Measurements from ENCODE around the gene NDE1. TPM values are rescaled to one million over a fixed set of nuclear protein-coding genes. Genes with fewer than 3 reads are reported as not detected.
"Not testable (repeated sequence)": the region's sequence is repeated elsewhere in the genome, so short reads cannot be mapped to it uniquely, and the experiment has no call there.

Gene NDE1
- total RNA-seq, 1 donor from 2014 or later, result 31.4 TPM

DNA sequence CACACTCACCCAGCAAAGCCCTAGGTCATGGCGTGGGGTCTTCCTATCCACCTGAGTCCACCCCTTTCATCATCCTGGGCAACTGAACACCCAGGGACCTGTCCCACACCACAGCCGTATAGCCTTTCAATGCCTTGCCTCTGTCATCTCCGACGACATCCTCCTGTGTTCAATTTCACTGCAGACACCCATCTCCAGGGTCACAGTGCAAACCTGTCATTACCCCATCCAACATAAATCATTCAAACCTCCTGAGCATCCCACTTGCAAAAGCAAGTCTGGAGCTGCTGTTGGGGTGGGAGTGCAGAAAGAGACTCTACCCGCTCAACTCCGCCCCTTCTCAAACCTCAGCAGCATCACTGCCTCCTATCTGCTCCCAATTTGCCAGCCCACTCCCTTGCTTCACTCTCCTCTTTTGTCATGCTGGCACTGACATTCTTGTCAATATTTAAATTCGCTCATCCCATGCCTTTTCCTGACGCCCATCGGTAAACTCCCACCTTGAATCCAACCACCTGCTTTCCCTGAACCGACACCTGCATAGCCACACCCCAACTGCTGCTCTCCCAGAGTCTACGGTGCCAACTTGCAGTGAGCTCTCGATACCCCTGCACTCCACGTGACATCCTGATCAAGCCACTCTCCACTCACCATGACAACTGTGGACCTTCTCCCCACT is 44.1 kb upstream of the NDE1 start:
- Histone ChIP-seq H3K4me3 (ENCODE audit: low read depth, low read length) (no peak overlapping the region), H3K36me3 (ENCODE audit: control insufficient read depth, insufficient read depth, low read length) (peaks cover 3% of the 10 kb centered on the region), H3K27me3 (ENCODE audit: control insufficient read depth, insufficient read depth, low read length) (no peaks in the 10 kb centered on the region)
- no peak for DNase-seq (ENCODE audit: low read depth)
- TF ChIP-seq, protein P1, sequence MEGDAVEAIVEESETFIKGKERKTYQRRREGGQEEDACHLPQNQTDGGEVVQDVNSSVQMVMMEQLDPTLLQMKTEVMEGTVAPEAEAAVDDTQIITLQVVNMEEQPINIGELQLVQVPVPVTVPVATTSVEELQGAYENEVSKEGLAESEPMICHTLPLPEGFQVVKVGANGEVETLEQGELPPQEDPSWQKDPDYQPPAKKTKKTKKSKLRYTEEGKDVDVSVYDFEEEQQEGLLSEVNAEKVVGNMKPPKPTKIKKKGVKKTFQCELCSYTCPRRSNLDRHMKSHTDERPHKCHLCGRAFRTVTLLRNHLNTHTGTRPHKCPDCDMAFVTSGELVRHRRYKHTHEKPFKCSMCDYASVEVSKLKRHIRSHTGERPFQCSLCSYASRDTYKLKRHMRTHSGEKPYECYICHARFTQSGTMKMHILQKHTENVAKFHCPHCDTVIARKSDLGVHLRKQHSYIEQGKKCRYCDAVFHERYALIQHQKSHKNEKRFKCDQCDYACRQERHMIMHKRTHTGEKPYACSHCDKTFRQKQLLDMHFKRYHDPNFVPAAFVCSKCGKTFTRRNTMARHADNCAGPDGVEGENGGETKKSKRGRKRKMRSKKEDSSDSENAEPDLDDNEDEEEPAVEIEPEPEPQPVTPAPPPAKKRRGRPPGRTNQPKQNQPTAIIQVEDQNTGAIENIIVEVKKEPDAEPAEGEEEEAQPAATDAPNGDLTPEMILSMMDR (IDR thresholded peaks at IDR 0.05; ENCODE audit: insufficient read depth, low read length, poor library complexity, severe bottlenecking), result no peak

DNA sequence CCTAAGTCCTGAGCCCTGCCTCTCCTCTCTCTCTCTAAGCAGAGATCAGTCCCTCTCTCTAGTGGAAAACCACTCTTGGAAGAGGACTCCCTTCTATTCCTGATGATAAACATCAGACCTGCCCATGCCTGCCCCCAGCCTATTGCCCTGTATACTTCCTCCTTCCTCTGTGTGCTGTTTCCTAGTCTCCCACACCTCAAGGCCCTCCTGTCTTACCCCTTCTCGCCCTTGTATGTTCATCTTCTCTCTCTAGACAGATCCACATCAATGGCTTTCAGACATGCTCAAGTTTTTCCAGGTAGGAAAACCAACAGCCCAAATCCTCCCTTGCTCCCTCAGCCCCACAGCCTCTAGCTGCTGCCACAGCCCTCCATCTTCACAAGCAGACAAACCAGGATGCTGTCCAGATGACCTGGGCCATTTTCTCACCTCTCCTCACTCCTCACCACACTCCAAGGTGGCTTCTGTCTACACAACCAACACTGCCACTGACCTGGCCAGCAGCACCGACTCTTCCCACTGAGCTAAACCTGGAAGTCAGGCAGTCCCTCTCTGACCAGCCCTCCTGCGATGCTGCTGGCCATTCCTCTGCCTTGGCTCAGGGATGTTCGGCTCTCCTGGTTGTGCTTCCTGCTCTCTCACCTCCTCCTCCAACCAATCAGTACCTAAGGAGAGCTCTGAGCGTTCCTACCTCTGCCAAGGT is 43.4 kb upstream of the NDE1 start:
- Histone ChIP-seq H3K4me3 (ENCODE audit: low read depth, low read length) (no peak overlapping the region), H3K27me3 (ENCODE audit: control insufficient read depth, insufficient read depth, low read length) (no peaks in the 10 kb centered on the region), H3K36me3 (ENCODE audit: control insufficient read depth, insufficient read depth, low read length) (peaks cover 3% of the 10 kb centered on the region)
- TF ChIP-seq, protein P1 (IDR thresholded peaks at IDR 0.05; ENCODE audit: insufficient read depth, low read length, poor library complexity, severe bottlenecking), result no peak
- no peak for DNase-seq (ENCODE audit: low read depth)

DNA sequence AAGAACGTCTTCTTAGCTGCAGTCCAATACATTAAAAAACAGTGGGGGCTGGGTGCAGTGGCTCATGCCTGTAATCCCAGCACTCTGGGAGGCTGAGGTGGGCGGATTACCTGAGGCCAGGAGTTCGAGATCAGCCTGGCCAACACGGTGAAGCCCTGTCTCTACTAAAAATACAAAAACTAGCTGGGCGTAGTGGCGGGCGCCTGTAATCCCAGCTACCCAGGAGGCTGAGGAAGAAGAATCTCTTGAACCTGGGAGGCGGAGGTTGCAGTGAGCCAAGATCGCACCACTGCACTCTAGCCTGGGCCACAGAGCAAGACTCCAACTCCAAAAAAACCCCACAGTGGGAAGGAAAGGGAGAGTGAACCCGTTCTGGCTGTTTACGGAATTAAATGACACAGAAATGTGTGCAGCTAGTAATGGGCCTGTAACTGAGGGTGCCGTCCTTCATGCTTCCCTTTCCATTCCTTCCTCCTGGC is 42.8 kb upstream of the NDE1 start:
- not testable (repeated sequence) for H3K36me3 ChIP-seq (ENCODE audit: control insufficient read depth, insufficient read depth, low read length); H3K4me3 ChIP-seq (ENCODE audit: low read depth, low read length); H3K27me3 ChIP-seq (ENCODE audit: control insufficient read depth, insufficient read depth, low read length); DNase-seq (ENCODE audit: low read depth)

DNA sequence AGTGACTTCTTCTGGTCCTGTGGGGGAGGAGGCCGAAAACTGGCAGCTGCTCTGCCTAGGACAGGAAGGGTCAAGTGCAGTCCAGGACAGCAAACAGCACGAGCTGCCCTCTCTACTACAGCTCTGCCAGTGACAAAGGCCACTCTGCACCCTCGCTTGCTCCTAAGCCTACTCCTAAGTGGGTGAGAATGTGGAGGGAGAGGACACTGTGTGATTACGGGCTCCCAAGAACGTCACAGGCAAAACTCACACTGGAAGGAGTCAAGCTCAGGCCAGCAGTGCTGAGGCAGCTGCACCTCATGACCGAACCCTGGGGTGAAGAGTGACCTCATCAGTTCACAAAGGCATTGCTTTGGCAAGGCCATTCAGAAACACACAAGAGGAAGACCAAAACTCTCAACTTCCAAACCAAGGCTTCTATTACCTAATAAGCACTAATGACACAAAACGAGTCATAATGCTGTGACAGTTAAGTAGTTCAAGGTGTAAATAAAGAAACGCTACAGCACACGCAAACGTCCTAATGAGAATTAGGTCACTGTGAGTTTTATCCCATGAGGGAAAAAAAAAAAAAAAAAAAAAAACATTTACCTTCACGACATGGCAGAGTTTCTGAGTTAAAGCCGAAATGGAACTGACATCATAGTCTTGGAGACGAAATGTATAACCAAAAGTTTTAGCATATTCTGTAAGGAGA is 42.2 kb upstream of the NDE1 start:
- no peak overlapping the region for H3K4me3 ChIP-seq (ENCODE audit: low read depth, low read length)
- DNase-seq (ENCODE audit: low read depth), result no peak
- TF ChIP-seq, protein P1 (IDR thresholded peaks at IDR 0.05; ENCODE audit: insufficient read depth, low read length, poor library complexity, severe bottlenecking), result no peak
- H3K36me3 ChIP-seq (ENCODE audit: control insufficient read depth, insufficient read depth, low read length), result peaks cover 3% of the 10 kb centered on the region
- no peaks in the 10 kb centered on the region for H3K27me3 ChIP-seq (ENCODE audit: control insufficient read depth, insufficient read depth, low read length)

DNA sequence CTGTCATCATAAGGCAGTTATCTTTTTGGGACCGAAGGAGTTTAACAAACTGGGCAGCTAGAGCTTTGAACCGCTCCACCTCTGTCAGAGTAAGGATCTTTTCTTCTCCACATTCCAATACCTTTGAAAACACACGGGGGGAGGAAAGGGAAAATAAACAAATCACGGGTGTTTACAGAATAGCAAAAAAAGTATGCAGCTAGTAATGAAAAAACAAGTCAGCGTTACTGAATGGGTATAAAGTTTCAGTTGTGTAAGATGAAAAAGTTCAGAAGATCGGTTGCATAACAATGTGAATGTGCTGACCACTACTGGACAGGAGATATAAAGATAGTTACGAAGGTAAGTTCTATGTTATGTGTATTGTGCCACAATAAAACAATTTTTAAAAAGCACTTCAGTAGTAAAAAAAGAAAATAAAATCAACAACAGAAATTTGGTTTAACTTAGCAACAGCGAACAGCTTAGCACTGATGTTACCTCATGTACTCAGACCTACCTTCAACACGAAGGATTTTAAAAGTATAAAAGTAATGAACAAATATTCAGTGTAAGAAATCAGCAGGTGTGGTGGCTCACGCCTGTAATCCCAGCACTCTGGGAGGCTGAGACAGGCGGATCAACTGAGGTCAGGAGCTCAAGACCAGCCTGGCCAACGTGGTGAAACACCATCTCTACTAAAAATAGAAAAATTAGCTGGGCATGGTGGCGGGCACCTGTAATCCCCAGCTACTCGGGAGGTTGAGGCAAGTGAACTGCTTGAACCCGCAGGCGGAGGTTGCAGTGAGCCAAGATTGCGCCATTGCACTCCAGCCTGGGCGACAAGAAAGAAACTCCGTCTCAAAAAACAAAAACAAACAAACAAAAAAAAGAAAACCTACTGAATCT is 41.4 kb upstream of the NDE1 start:
- H3K4me3 ChIP-seq (ENCODE audit: low read depth, low read length), result no peak overlapping the region
- no peak for DNase-seq (ENCODE audit: low read depth)
- H3K36me3 ChIP-seq (ENCODE audit: control insufficient read depth, insufficient read depth, low read length), result peaks cover 3% of the 10 kb centered on the region
- no peaks in the 10 kb centered on the region for H3K27me3 ChIP-seq (ENCODE audit: control insufficient read depth, insufficient read depth, low read length)
- TF ChIP-seq, protein P1 (IDR thresholded peaks at IDR 0.05; ENCODE audit: insufficient read depth, low read length, poor library complexity, severe bottlenecking), result no peak

All from kidney epithelial cell (primary cell).